GM19438 (cell line): Measurements from ENCODE around the gene PTOV1.

Experiments used
- ATAC-seq: cut with Tn5 transposase; IDR thresholded peaks from one replicate; pipeline ENCODE4 v1.9.1; 2021; ENCODE audit warnings: low read depth; ENCODE audit not compliant: unreplicated experiment

The PTOV1 gene

DNA sequence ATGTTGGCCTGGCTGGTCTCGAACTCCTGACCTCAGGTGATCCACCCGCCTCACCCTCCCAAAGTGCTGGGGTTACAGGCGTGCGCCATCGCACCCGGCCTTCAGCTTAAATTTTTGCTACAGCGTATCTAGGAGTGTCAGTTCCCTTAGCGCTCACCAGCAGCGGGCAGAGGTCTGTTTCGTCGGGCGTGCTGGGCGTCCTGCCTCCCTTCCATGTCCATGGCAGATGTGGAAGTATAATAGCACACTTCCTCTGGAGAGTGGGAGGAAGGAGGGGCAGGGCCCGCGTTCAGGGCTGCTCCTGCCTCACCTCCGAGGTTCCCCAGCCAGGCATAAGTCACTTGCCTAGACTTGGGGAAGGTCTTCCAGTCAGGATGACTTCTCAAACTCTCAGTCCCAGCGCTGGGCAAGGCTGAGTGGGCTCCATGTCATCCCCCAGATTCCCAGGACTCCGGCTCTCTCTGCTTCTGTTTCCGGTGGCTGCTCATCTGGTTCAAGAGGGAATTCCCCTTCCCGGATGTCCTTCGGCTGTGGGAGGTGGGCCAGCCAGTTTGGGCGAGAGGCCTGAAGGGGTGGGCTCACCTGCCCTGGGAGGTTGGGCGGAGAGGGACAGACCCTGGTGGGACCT lies 36.2 kb downstream of the PTOV1 start:
- no peak for ATAC-seq

DNA sequence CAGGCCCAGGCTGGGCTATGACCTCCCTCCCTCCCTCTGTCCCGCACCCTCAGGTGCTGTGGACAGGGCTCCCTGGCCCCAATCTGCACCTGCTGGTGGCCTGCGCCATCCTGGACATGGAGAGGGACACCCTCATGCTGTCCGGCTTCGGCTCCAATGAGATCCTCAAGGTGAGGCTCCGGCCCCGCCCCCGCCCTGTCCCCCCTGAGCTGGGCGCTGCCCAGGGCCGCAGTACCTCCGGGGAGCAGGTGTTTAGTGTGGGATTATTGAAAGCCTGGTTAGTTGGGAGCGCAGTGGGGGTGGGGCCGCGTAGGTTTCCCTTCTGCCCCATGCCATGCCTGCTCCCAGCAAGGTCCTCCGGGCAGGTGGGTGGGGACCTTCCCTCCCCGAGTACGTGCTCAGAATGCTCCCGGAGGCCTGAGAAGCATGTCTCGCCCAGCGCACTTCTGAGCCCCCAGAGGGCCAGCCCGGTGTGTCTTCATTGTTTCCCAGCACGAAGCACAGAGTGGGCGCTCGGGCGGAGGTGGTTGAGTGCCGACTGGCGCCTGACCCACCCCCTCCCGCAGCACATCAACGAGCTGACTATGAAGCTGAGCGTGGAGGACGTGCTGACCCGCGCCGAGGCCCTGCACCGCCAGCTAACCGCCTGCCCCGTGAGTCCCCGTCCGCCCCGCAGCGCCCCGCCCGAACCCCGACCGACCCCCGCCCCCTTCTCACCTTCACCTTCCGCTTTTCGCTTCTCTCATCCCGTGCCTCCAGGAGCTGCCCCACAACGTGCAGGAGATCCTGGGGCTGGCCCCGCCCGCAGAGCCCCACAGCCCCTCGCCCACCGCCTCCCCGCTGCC lies 36.9 kb downstream of the PTOV1 start:
- ATAC-seq: no peak

DNA sequence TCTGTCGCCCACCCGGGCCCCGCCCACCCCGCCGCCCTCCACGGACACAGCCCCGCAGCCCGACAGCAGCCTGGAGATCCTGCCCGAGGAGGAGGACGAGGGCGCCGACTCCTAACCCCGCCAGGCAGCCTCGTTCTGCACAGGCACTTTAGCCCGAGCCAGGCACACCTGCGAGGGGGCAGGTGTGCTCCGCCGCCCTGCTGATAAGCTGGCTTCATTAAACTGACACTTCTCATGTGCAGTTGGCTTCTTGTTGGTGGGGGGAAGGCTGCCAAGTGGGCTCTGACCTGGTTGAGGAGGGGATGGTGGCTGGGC lies 37.5 kb downstream of the PTOV1 start:
- ATAC-seq: no peak

DNA sequence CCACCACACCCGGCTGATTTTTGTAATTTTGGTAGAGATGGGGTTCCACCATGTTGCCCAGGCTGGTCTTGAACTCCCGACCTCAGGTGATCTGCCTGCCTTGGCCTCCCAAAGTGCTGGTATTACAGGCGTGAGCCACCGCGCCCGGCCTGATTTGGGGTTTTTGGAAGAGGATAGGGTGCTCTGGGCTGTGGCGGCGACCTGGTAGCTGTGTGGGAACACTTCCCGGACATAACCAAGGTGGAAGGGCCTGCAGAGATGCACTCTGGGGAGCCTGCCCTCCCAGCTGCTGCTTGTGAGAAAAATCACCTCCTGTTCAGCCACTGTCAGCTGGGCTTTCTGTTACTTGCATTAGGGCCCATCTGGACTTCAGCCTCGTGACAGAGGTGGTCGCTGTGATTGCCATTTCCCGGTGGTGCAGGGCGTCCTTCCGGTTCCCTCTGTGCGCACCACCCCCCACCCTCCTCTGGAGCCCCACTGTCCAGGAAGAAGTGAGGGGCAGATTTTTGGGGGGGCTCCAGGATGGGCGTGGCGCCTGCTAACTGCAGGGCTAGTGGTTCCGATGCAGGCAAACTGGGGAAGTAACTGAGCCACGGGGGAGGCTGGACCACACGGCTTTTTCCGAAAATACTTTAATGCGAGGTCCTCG lies 38.2 kb downstream of the PTOV1 start:
- no peak for ATAC-seq

DNA sequence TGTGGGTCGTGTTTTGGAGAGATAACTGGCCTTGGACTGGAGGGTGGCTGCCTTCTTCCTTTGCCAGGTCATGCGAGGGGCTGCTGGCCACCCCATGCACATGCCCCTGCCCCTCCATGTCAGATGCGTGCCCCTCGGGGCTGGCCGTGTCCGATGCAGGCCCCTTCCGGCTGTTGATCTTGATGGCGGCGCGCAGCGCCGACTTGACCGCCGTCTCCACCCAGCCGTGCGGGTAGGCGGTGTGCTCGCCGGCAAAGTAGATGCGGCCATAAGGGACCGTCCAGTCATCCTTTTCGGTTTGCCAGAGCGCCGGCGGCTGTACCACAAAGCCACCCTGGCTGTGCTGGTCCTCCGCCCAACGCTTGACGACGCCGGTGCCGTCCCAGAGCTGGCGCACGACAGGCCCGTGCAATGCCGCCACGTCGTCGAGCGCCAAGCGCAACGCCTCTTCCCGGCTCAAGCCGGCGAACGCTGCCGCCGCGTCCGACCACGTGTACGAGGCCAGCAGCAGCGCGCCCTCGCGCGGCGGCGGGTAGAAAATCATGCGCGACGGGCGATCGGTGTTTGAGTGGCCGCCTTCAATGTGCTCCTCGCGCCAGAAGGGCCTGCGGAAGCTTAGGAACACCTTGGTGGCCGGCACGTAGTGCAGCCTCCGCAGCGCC lies 38.9 kb downstream of the PTOV1 start:
- ATAC-seq: no peak

DNA sequence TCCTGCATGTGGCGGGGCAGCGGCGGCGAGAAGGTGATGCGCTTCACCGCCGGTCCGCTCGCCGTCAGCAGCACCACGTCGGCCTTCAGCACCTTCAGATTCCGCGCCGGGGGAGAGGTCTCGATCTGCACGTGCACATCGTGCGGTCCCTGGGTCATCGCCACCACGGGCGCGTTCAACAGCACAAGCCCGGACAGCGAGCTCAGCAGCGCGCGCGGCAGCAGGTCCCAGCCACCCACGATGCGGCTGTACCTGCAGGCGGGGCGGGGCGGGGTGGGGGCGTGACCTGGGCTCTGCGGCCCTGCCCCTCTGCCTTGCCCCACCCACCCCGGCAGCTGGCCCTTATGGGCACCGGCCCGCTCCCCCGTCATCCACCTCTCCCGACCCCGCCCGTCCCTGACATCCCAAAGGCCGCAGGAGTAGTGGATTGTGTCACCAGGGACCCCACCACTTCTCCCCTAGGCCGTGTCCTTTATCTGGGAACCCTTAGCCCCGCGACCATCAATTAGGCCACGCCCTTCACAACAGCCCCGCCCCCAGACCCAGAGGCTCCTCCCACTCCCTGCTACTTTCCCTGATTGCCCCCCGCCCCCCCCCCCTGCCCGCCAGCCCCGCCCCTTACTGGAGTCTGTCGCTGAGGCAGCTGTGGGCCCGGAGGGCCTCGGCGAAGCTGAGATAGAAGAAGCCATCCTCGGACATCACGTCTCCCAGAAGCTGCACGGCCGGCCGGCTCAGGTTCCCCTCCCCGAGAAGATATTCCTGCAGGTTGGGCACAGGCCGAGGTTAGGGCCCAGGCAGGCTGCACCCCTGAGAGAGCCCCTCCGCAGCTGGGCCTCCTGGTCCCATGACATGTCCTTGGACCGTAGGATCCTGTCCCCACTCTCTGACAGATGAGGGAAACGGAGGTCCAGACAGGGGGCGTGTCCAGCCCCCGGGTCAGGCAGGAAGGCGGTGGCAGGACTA lies 39.7 kb downstream of the PTOV1 start:
- no peak for ATAC-seq

DNA sequence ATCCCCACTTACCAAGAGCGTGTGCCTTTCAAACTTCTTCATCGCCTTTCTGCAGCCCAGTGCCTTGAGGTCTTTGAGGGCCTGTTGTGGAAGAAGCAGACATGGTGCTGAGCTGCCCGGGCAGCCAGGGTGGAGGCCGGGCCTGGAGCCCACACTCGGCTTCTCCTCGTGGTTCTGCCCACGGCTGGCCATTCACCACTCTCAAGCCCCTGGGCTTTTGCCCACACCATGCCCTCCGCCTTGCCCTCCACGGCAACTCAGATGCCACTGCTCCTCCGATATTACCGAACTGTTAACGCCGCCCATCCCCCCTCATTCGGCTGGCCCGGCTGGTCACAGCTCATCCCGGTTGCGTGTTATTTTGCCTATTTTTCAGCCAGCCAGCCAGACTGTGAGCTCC lies 40.4 kb downstream of the PTOV1 start:
- ATAC-seq: no peak

DNA sequence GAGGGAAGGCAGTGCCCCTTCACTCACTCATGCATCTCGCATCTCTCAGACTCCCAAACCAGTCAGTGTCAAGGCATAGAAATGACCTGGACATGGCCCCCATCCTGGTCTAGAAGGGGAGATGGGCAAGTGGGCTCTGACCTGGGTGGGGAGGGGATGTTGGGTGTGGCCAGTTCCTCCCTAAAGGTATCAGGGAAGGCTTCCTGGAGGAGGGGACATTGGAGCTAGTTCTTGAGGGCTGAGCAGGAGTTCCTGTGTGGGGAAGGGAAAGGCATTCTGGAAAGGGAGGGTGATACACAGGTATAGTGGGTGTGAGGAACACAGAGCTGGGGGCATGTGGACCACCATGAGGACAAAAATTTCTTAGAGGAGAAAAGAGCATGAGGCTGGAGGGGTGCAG lies 41.8 kb downstream of the PTOV1 start:
- ATAC-seq: no peak

DNA sequence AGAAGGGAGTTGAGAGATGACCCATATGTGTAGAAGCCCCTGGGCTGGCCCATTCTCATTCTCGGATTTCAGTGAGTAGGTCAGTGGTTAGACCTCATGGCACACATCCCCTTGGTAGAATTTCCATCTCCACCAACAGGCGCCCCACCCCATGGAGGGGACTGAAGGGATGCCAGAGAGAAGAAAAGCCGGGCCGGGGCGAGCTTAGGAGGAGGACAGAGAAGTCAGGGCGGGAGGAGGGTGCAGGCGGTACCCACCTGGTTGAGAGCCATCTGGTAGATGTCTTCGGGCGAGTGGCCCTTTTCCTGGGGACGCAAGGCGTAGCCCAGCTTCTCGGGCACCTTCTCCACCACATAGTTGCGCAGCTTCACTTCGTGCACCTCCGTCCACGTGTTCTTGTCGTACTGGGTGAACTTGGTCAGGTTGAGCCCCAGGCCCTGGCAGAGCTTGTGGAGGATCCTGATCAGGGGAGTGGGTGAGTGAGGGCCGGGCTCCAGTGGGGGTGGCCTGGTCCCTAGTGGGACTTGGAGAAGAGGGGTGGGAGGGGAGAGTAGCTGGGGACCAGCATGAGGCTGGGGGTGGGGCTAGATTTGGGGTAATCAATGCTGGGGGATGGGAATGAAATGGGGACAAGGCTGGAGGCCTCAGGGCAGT lies 43.2 kb downstream of the PTOV1 start:
- ATAC-seq: no peak

DNA sequence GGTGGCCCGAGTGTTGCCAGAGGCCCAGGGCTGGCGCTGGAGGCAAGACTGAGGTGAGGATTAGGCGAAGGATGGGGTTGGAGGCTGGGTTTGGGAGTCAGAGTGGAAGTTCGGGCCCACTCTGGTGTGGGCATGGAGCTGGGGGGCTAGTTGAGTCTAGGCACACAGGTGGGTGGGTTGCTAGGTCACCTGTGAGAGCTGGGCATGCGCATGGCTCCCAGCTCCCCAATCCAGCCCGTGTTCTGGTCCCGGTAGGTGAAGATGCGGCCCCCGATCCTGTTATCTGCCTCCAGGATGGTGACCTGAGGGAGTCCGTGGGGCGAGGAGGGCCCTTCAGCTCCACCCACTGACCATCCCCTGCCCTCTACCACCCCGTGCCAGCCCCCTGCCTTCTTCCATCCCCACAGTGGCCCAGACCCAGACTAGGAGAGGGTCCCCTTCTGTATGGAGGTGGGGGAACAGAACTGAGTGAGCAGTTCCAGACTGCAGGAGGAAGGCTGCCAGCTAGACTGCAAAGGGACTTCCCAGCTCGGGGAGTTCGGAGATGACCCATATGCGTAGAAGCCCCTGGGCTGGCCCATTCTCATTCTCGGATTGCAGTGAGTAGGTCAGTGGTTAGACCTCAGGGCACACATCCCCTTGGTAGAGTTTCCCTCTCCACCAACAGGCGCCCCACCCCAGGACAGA lies 44.1 kb downstream of the PTOV1 start:
- ATAC-seq: no peak

DNA sequence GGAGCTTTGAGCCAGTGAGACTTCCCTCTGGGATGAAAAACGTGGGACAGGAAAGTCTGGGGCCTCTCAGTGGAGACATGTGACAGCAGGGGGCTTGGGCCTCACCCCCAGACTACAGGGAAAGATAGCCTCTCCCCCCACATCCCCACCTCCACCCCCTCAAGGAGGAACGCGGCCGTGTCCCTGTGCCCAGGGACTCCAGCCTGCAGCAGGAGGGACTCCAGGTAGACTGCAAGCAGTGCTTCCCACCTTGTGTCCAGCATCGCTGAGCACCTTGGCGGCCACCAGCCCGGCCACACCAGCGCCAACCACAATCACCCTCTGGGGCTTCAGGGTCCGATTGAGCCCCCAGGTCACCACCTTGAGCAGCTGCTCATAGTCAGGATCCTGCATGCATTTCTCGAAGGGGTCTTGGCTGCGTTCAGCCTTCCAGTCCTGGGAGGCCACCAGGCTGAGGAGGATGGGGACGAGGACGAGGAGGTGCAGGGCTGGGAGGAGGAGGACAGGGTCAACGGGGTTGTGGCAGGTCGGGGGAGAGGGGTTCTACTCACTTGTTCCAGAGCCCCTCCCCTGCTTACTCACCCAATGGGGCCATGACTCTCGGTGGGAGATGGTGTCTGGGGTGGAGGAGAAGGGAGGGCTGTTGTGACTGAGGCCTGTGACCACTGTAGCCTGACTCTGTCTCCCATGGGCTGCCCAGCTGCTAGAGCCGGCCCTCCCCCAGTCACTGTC lies 44.8 kb downstream of the PTOV1 start:
- ATAC-seq: no peak

DNA sequence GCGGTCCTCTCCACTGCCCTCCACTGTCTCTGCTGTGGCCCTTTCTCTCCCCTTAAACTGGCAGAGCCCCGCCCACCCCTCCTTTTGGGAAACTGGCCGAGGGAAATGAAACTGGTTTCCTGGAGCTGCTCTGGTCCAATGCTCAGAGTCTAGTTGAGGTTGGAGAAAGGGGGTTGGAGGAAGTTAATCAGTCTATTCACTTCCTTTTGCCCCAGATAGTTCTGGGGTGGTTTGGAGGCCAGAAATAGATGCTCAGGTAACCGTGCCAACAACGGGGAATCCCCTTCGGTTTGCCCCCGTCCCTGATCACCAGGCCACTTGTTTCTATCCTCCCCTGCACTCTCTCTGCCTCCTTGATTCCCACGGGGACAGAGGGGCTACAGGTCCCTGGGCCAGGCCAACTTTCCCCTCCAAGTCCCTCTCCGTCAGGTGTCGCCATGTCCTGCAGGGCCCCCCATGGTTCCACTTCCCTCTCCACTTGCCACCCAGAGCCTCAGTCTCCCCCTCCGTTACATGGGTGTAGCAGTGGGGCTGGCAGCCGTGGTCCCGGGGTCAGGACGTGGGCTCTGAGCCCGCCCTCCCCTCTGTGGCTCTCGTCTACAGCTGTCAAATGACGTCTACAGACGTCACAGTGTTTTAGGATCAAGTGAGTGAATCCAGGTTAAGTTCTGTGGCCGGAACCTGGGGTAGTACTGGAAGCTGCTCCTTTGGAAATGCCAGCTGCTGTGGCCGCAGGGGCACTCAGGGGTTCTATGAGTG lies 46.1 kb downstream of the PTOV1 start, which contains the start of gene IL4I1:
IL4I1 (minus strand) TSS at position 25 of the 759 bp plus-strand sequence. CDS start 727 bp downstream, outside the sequence.
- ATAC-seq: peak; percentile 58

DNA sequence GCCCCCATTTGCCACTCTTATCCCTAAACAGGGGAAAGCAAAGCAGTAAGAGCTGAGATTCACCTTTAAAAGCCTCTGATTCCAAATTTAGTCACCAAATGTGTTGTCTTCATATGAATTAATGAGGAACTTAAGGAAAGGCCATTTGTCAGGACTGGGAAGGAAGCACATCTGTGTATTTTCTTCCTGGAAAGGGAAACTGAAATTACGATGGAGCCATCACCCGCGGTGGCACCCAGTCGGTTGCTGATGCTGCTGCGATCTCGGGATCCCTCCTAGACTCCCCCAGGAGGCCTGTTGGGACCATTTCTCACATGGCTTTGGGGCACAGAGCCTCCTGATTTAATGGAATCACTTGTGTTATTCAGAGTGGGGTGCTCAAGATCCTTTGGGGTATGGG lies 53.2 kb downstream of the PTOV1 start:
- no peak for ATAC-seq

DNA sequence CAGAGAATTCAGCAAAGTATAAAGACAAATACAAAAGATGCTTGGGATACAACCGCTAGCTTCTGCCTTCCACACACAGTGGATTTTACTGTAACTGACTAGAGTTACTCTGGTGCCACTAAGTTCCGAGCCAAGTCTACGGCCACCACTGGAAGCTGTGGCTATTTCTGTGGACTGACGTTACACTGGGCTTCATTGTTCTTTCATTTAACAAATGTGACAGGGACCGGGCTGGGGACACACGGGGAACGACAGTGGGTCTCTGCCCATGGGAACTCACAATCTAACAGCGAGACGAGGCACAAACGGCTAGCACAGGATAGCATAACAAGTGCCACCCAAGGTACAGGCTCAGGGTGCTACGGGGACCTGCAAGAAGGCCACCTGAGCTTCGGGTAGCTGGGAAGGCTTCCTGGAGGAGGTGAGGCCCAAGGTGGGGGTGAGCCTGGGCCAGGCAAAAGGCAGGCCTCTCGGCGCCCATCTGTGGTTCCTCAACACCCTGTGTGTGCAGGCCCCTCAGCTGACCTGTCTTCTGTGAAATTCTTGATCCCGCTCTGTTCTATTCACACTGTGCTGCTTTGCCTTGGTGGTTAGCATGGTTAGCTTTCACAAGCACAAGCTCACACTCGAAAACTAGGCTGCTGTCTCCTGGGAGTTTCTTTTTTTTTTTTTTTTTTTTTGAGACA lies 56.1 kb downstream of the PTOV1 start:
- peak; percentile 45 for ATAC-seq

DNA sequence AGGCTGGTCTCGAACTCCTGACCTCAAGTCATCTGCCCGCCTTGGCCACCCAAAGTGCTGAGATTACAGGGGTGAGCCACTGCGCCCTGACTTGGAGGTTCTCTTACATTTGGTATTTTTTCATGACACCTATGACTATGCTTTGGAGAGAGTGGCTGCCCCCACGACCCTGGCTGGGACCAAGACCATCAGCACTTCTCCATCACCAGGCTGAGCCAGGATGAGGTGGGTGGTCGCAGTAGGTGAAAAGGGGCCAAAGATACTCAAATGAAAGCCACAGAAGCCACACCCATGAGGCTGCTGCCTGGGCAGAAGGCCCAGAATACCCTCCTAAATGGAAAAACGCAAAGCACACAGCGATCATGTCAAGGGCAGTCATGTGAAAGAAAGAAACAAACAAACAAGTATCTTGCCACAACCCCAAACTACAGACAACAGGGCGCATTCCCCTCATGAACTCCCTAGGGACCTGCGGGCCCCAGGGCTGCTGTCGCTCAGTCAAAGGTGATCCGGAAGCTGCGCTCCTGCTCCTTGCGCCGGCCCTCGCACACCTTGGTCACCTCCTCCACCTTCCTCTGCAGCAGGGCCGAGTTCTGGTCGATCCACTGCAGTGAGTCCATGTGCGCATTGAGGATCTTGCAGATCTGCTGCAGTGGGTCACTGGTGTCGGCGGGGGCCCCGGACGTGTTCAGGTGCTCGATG lies 56.9 kb downstream of the PTOV1 start:
- ATAC-seq: peak; percentile 38
